ENCODE data around the gene GAPT. TPM values are rescaled to one million over a fixed set of nuclear protein-coding genes. Genes with fewer than 3 reads are reported as not detected.
A peak's percentile ranks its signal among the peaks of the same experiment; 100 is the strongest.

GAPT gene
- polyA plus RNA-seq, 1 donor from 2014 or later = 237 TPM

- Mint-ChIP-seq H3K4me3 (peak overlapping the region in 1 of 4 donors; percentile 70), H3K36me3 (peaks cover 8% of the 10 kb centered on the region), H3K4me1 (peaks cover 10 to 12% (median 12%) of the 10 kb centered on the region in 3 donors), H3K27ac (no peak overlapping the region), H3K9me3 (no peaks in the 10 kb centered on the region), H3K27me3 (peaks cover 5% of the 10 kb centered on the region)
These were observed 34.2 kb upstream of the GAPT start for GRCh38 chr5:58457050-58457449.

GRCh38 chr5:58458141-58458742 is 33.0 kb upstream of the GAPT start:
- Mint-ChIP-seq H3K27me3 (peaks cover 5% of the 10 kb centered on the region), H3K9me3 (no peaks in the 10 kb centered on the region), H3K4me3 (peak overlapping the region in 3 of 4 donors; percentile 74 to 98 (median 92)), H3K4me1 (peaks cover 12 to 18% (median 16%) of the 10 kb centered on the region in 3 donors), H3K36me3 (peaks cover 8% of the 10 kb centered on the region), H3K27ac (peak overlapping the region in 1 of 3 donors; percentile 69)

- H3K4me3 Mint-ChIP-seq = peak overlapping the region; percentile 89 to 98 (median 94)
- peaks cover 5% of the 10 kb centered on the region for H3K27me3 Mint-ChIP-seq
- peak overlapping the region in 2 of 3 donors; percentile 82 to 90 for H3K27ac Mint-ChIP-seq
- H3K4me1 Mint-ChIP-seq = peaks cover 12 to 18% (median 16%) of the 10 kb centered on the region in 3 donors
- H3K9me3 Mint-ChIP-seq = no peaks in the 10 kb centered on the region
- H3K36me3 Mint-ChIP-seq = peaks cover 8% of the 10 kb centered on the region
These were observed 32.5 kb upstream of the GAPT start for GRCh38 chr5:58458743-58459145.

DNA sequence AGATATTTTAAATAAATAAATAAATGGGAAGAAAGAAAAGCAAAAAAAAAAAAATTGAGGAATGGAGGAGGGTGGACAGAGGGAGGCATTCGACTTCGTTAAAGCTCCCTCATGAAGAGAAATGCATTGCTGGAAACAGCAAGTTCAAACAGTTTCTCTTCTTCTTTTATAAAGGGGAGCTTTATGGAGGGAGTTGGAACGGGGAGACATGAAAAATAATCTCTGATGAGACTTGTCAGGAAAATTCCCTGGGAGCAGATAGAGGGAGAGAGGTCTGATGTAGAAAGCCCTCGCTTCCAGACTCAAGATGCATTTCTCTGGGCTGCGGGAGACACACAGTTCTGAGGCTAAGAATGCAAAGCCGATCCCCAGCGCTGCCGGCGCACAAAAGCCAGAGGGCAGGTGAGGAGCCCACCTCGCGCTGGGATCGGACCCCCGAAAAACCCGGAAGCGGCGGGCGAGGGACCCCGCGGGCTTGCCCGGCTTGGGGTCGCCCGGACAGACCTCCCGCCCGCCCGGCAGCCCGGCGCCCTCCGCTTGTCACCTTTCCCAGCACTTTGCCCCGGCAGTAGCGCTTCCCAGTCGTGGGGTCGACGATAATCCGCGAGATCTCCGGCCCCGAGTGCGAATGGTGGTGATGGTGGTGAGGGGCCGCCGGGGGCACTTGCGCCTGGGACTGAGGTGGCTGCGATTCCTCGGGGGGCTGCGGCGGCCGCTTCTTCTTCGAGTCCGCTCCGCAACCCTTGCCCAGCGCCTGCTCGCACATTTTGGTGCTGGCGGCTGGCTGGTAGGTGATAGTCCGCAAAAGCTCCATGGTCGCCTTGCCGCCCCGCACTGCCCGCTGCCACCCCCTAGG is 31.9 kb upstream of the GAPT start:
- peaks cover 8% of the 10 kb centered on the region for H3K36me3 Mint-ChIP-seq

DNA sequence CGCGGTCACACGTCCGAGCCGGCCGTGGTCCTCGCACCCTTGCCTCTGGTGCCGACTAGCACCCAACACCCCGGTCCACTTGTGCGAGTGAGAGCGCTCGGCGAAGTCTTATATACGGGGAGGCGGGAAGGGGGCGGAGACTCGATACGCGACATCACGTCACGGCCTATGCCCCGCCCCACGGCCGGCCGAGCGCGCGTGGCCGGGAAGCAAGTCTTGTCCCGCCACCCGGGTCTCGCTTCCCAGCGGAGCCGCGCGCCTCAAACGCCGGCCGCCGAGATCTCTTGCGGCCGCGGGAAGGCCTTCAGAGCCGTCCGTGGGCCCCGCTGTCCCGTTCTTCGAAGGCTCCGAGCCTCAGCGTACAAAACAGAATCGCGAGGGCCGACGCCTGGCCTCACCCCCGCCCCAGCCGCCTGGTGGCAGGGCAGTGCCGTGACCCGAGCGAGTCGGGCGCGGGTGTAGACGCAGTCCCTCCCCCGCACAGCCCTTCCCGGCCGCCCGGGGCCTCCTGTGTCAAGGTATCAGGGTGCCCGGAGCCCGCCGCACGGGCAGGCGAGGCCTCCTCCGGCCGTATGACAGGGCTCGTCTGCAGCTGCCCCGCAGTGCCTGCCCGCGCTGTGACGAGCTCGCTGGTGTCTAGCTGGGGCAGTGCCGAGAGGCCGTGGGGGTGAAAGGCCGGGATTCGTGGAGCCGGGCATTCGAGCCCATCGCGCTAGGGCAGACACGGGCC is 31.1 kb upstream of the GAPT start, which contains the start of gene PLK2:
TSS of gene PLK2 (minus strand) at position 85 of the 730 bp plus-strand sequence. CDS start 127 bp downstream, outside the sequence.
- H3K4me1 Mint-ChIP-seq = peaks cover 12 to 18% (median 16%) of the 10 kb centered on the region in 3 donors
- H3K36me3 Mint-ChIP-seq = peaks cover 4% of the 10 kb centered on the region
- peak within 1 kb of the TSS; percentile 82 to 90 (median 88) for H3K27ac Mint-ChIP-seq
- H3K4me3 Mint-ChIP-seq = peak within 1 kb of the TSS; percentile 89 to 98 (median 94)
- no peaks in the 10 kb centered on the region for H3K9me3 Mint-ChIP-seq
- peaks cover 5% of the 10 kb centered on the region for H3K27me3 Mint-ChIP-seq

More for the DNA sequence above, 31.9 kb upstream of the GAPT start:
- peaks cover 5% of the 10 kb centered on the region for H3K27me3 Mint-ChIP-seq
- H3K4me1 Mint-ChIP-seq = peaks cover 12 to 18% (median 16%) of the 10 kb centered on the region in 3 donors
- no peaks in the 10 kb centered on the region for H3K9me3 Mint-ChIP-seq
- H3K27ac Mint-ChIP-seq = peak overlapping the region; percentile 82 to 90 (median 88)
- peak overlapping the region; percentile 89 to 98 (median 94) for H3K4me3 Mint-ChIP-seq

- Mint-ChIP-seq H3K4me3 (peak overlapping the region; percentile 89 to 98 (median 94)), H3K27ac (peak overlapping the region in 2 of 3 donors; percentile 60 to 82), H3K27me3 (peaks cover 5% of the 10 kb centered on the region), H3K9me3 (no peaks in the 10 kb centered on the region), H3K36me3 (no peaks in the 10 kb centered on the region), H3K4me1 (peaks cover 12 to 18% (median 16%) of the 10 kb centered on the region in 3 donors)
These were observed 30.4 kb upstream of the GAPT start for GRCh38 chr5:58460732-58461286.

- H3K27me3 Mint-ChIP-seq = peaks cover 5% of the 10 kb centered on the region
- peak overlapping the region in 1 of 4 donors; percentile 89 for H3K4me3 Mint-ChIP-seq
- no peaks in the 10 kb centered on the region for H3K9me3 Mint-ChIP-seq
- H3K27ac Mint-ChIP-seq = peak overlapping the region in 1 of 3 donors; percentile 87
- peaks cover 12 to 23% (median 16%) of the 10 kb centered on the region in 3 donors for H3K4me1 Mint-ChIP-seq
- H3K36me3 Mint-ChIP-seq = no peaks in the 10 kb centered on the region
These were observed 29.1 kb upstream of the GAPT start for GRCh38 chr5:58462154-58462553.

DNA sequence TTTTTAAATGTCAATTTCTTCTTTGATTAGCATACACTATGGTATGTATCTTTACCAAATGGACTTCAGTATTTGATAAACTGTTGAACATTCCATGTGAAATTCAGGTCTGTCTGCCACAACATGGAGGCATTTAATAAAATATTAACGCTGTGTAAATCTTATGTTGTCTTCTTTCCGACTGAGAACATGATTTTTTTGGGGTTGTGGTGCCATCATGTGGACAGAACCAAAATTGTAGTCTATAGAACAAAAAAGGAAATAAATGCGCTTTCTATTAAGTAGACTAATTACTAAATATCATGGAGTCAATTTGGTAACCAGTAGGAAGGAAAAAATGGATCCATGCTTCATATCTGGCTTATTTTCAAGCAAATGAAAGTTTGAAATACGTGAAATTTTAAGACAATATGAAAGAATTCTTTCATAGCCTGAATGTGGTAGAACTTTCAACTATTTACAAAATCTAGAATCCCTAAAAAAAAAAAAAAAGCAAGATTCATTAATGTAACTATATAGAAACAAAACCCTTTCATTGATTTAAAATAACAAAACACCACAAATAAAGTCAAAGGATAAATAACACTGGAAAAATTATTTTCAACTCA is 28.5 kb upstream of the GAPT start:
- Mint-ChIP-seq H3K4me1 (peaks cover 12 to 23% (median 16%) of the 10 kb centered on the region in 3 donors), H3K9me3 (no peaks in the 10 kb centered on the region), H3K36me3 (no peaks in the 10 kb centered on the region), H3K27me3 (peaks cover 5% of the 10 kb centered on the region), H3K4me3 (peak overlapping the region in 1 of 4 donors; percentile 89), H3K27ac (peak overlapping the region in 1 of 3 donors; percentile 87)

GRCh38 chr5:58466939-58467338 is 24.3 kb upstream of the GAPT start:
- no peak overlapping the region for H3K27ac Mint-ChIP-seq
- no peaks in the 10 kb centered on the region for H3K27me3 Mint-ChIP-seq
- H3K4me3 Mint-ChIP-seq = no peak overlapping the region
- peaks cover 10 to 19% (median 16%) of the 10 kb centered on the region in 3 donors for H3K4me1 Mint-ChIP-seq
- H3K36me3 Mint-ChIP-seq = no peaks in the 10 kb centered on the region
- H3K9me3 Mint-ChIP-seq = peaks cover 0 to 2% (median 0%) of the 10 kb centered on the region in 3 donors

GRCh38 chr5:58469896-58470295 is 21.3 kb upstream of the GAPT start:
- H3K27me3 Mint-ChIP-seq = no peaks in the 10 kb centered on the region
- H3K4me1 Mint-ChIP-seq = peaks cover 11 to 13% (median 11%) of the 10 kb centered on the region in 3 donors
- no peak overlapping the region for H3K27ac Mint-ChIP-seq
- H3K9me3 Mint-ChIP-seq = peaks cover 2 to 4% (median 2%) of the 10 kb centered on the region in 3 donors
- H3K4me3 Mint-ChIP-seq = peak overlapping the region in 1 of 4 donors; percentile 15
- H3K36me3 Mint-ChIP-seq = no peaks in the 10 kb centered on the region

GRCh38 chr5:58475404-58475803 is 15.8 kb upstream of the GAPT start:
- no peak overlapping the region for H3K27ac Mint-ChIP-seq
- no peaks in the 10 kb centered on the region for H3K36me3 Mint-ChIP-seq
- no peak overlapping the region for H3K4me3 Mint-ChIP-seq
- H3K4me1 Mint-ChIP-seq = peaks cover 12 to 16% (median 13%) of the 10 kb centered on the region in 3 donors
- H3K9me3 Mint-ChIP-seq = peaks cover 0 to 6% (median 4%) of the 10 kb centered on the region in 3 donors
- H3K27me3 Mint-ChIP-seq = no peaks in the 10 kb centered on the region

GRCh38 chr5:58477760-58478376 is 13.4 kb upstream of the GAPT start:
- Mint-ChIP-seq H3K27me3 (no peaks in the 10 kb centered on the region), H3K27ac (peak overlapping the region in 1 of 3 donors; percentile 20), H3K9me3 (peaks cover 0 to 6% (median 4%) of the 10 kb centered on the region in 3 donors), H3K4me1 (peaks cover 9 to 16% (median 11%) of the 10 kb centered on the region in 3 donors), H3K36me3 (no peaks in the 10 kb centered on the region), H3K4me3 (no peak overlapping the region)

- H3K27ac Mint-ChIP-seq = no peak overlapping the region
- H3K4me3 Mint-ChIP-seq = no peak overlapping the region
- no peaks in the 10 kb centered on the region for H3K27me3 Mint-ChIP-seq
- no peaks in the 10 kb centered on the region for H3K9me3 Mint-ChIP-seq
- H3K36me3 Mint-ChIP-seq = no peaks in the 10 kb centered on the region
- H3K4me1 Mint-ChIP-seq = peaks cover 22 to 32% (median 31%) of the 10 kb centered on the region in 3 donors
These were observed 10.1 kb upstream of the GAPT start for GRCh38 chr5:58481066-58481676.

Measured in IgD-negative memory B cell (primary cell).